Cardiac septum (tissue), 1 donor: ENCODE data around the gene TPI1. TPM values are rescaled to one million over a fixed set of nuclear protein-coding genes. Genes with fewer than 3 reads are reported as not detected.

Source experiments
- DNase-seq: peaks from one replicate; pipeline ENCODE4 v3.0.0-alpha.2; 2020; ENCODE audit warnings: low spot score
- intact Hi-C: fragments of 100-400 bp; cut with DNase I; formaldehyde crosslinking; loops from one replicate; pipeline ENCODE4 v1.14.0; 2022
- total RNA-seq: library from RNA; stranded (reverse); fragmentation: NEBNext Ultra II Directional; extraction: Animal tissue kit (Norgen Biotek cat#: 25700); gene quantifications from one replicate; pipeline ENCODE4 v1.2.1, GENCODE V29; 2021
- donor health status: DM: no; HTN: no; CAD: no.

Gene TPI1
- total RNA-seq, 1 donor from 2014 or later: 657 TPM

- peak; percentile 90 for DNase-seq
- intact Hi-C loops: loop anchor here (5.0 kb wide), 3 partner anchors 60 to 215 kb away; partner anchors contain the start of genes MLF2 and PTMS
These were observed 39.9 kb upstream of the TPI1 start for GRCh38 chr12:6827437-6827911.

GRCh38 chr12:6827982-6828780 is 39.1 kb upstream of the TPI1 start, which contains the start of gene P3H3:
TSS of gene P3H3 (plus strand) at chr12:6828407. CDS start at chr12:6828441, 34 bp downstream.
- intact Hi-C loops: loop anchor here (5.0 kb wide), 3 partner anchors 61 to 216 kb away; partner anchors contain the start of genes MLF2 and PTMS
- no peak for DNase-seq

- no peak for DNase-seq
- intact Hi-C loops: loop anchor here (5.0 kb wide), 3 partner anchors 62 to 217 kb away; partner anchors contain the start of genes MLF2 and PTMS
These were observed 38.4 kb upstream of the TPI1 start for GRCh38 chr12:6828781-6829535.

GRCh38 chr12:6829536-6830220 is 37.7 kb upstream of the TPI1 start:
- intact Hi-C loops: loop anchor here (5.0 kb wide), 3 partner anchors 62 to 217 kb away; partner anchors contain the start of genes MLF2 and PTMS
- DNase-seq: no peak

- DNase-seq: no peak
- intact Hi-C loops: no loop called here
These were observed 36.9 kb upstream of the TPI1 start for GRCh38 chr12:6830286-6830890.

GRCh38 chr12:6830999-6831398 is 36.3 kb upstream of the TPI1 start:
- intact Hi-C loops: no loop called here
- DNase-seq: no peak

GRCh38 chr12:6831450-6831995 is 35.8 kb upstream of the TPI1 start:
- no peak for DNase-seq
- intact Hi-C loops: no loop called here

- intact Hi-C loops: no loop called here
- DNase-seq: no peak
These were observed 35.2 kb upstream of the TPI1 start for GRCh38 chr12:6832125-6832524.

GRCh38 chr12:6833189-6833890 is 34.0 kb upstream of the TPI1 start:
- intact Hi-C loops: no loop called here
- DNase-seq: no peak

GRCh38 chr12:6834254-6834653 is 33.1 kb upstream of the TPI1 start:
- no peak for DNase-seq
- intact Hi-C loops: no loop called here

- DNase-seq: no peak
- intact Hi-C loops: no loop called here
These were observed 32.5 kb upstream of the TPI1 start for GRCh38 chr12:6834873-6835272.

- DNase-seq: no peak
- intact Hi-C loops: no loop called here
These were observed 30.5 kb upstream of the TPI1 start for GRCh38 chr12:6836851-6837250.

- DNase-seq: no peak
- intact Hi-C loops: no loop called here
These were observed 29.8 kb upstream of the TPI1 start for GRCh38 chr12:6837370-6838060.

GRCh38 chr12:6838854-6839253 is 28.5 kb upstream of the TPI1 start:
- intact Hi-C loops: no loop called here
- DNase-seq: no peak

- intact Hi-C loops: no loop called here
- DNase-seq: no peak
These were observed 27.7 kb upstream of the TPI1 start for GRCh38 chr12:6839482-6840201.

GRCh38 chr12:6840330-6840729 is 27.0 kb upstream of the TPI1 start:
- DNase-seq: no peak
- intact Hi-C loops: no loop called here

- intact Hi-C loops: no loop called here
- no peak for DNase-seq
These were observed 26.4 kb upstream of the TPI1 start, which contains the start of gene GNB3 for GRCh38 chr12:6840761-6841515. TSS of gene GNB3 (plus strand) at chr12:6840925. CDS start at chr12:6841288, 363 bp downstream.
